GM23248 (cell line): ENCODE results near the gene TBC1D2B. TPM values are rescaled to one million over a fixed set of nuclear protein-coding genes. Genes with fewer than 3 reads are reported as not detected.

ENCODE experiments used
- DNase-seq: peaks from one replicate; pipeline ENCODE4 v3.0.0-alpha.2; 2015
- H2AFZ ChIP-seq: fragments of 200-600 bp; sonication (generic); 2 replicates; pipeline ENCODE4 v1.6.1; 2016; ENCODE audit warnings: antibody characterized with exemption
- H3F3A ChIP-seq: fragments of 200-600 bp; sonication (generic); 2 replicates; pipeline ENCODE4 v1.6.1; 2016; ENCODE audit warnings: mild to moderate bottlenecking, antibody characterized with exemption, mixed run types; ENCODE audit not compliant: insufficient read depth
- H3K27ac ChIP-seq: fragments of 200-600 bp; sonication (generic); 2 replicates; pipeline ENCODE4 v1.5.1; 2016; ENCODE audit warnings: mild to moderate bottlenecking
- H3K27me3 ChIP-seq: fragments of 200-600 bp; sonication (generic); replicated peaks from 2 replicates; pipeline ENCODE4 v1.6.1; 2016; ENCODE audit warnings: mild to moderate bottlenecking; ENCODE audit not compliant: insufficient read depth
- H3K36me3 ChIP-seq: fragments of 200-600 bp; sonication (generic); 2 replicates; pipeline ENCODE4 v1.6.1; 2016; ENCODE audit warnings: low read depth, mild to moderate bottlenecking
- H3K4me1 ChIP-seq: fragments of 200-600 bp; sonication (generic); 2 replicates; pipeline ENCODE4 v1.6.1; 2016; ENCODE audit warnings: mild to moderate bottlenecking; ENCODE audit not compliant: insufficient read depth
- H3K4me2 ChIP-seq: fragments of 200-600 bp; sonication (generic); one replicate; pipeline ENCODE4 v1.6.1; 2016; ENCODE audit warnings: mild to moderate bottlenecking; ENCODE audit not compliant: unreplicated experiment
- H3K4me3 ChIP-seq: fragments of 200-600 bp; sonication (generic); 2 replicates; pipeline ENCODE4 v1.5.1; 2016; ENCODE audit warnings: mild to moderate bottlenecking
- H3K79me2 ChIP-seq: fragments of 200-600 bp; sonication (generic); 2 replicates; pipeline ENCODE4 v1.6.1; 2016; ENCODE audit warnings: mild to moderate bottlenecking; ENCODE audit not compliant: insufficient read depth
- H3K9ac ChIP-seq: fragments of 200-600 bp; sonication (generic); 2 replicates; pipeline ENCODE4 v1.6.1; 2016; ENCODE audit warnings: mild to moderate bottlenecking
- H3K9me2 ChIP-seq: fragments of 200-600 bp; sonication (generic); 2 replicates; pipeline ENCODE4 v1.6.1; 2016; ENCODE audit warnings: mixed run types, mild to moderate bottlenecking, moderate library complexity; ENCODE audit not compliant: insufficient read depth
- H3K9me3 ChIP-seq: fragments of 200-600 bp; sonication (generic); one replicate; pipeline ENCODE4 v1.6.1; 2017; ENCODE audit warnings: low read depth
- H4K20me1 ChIP-seq: fragments of 200-600 bp; sonication (generic); 2 replicates; pipeline ENCODE4 v1.6.0; 2016; ENCODE audit not compliant: insufficient read depth
- EZH2 ChIP-seq: fragments of 200-600 bp; sonication (generic); IDR thresholded peaks from 2 replicates; pipeline ENCODE4 v1.6.1; 2018; ENCODE audit warnings: antibody characterized with exemption, mild to moderate bottlenecking; ENCODE audit not compliant: insufficient read depth, poor library complexity, severe bottlenecking
- EZH2phosphoT487 ChIP-seq: fragments of 200-600 bp; sonication (generic); IDR thresholded peaks from 2 replicates; pipeline ENCODE4 v1.6.1; 2018; ENCODE audit warnings: antibody characterized with exemption, moderate library complexity, mild to moderate bottlenecking, low read depth; ENCODE audit not compliant: insufficient read depth
- WGBS, 2 experiments: methylation state at CpG; one replicate each; pipeline ENCODE4 v1.1.6; 2015 to 2017; ENCODE audit warnings: low lambda C conversion rate in 2 of 2, low coverage in 1 of 2; ENCODE audit errors: missing lambda C conversion rate in 2 of 2; 5-methylcytosine and 5-hydroxymethylcytosine counted together
- in situ Hi-C: fragments of 300-500 bp; cut with MboI; formaldehyde crosslinking; loops from 2 replicates; pipeline ENCODE4 v1.15.0; 2020
- polyA plus RNA-seq: library from polyadenylated mRNA; unstranded; fragments of >200 nt; fragmentation: Nextera tagmentation; extraction: Ambion mirVana; gene quantifications from 2 replicates; pipeline ENCODE4 v1.2.1, GENCODE V29; 2016
- total RNA-seq: library from RNA; depleted of rRNA; stranded (reverse); fragments of >200 nt; shearing (Covaris generic); gene quantifications from 2 replicates; pipeline ENCODE4 v1.2.3, GENCODE V29; 2014

The TBC1D2B gene
- total and polyA plus RNA-seq, 2 experiments from 2014 or later: 11.1 to 40.5 TPM

DNA sequence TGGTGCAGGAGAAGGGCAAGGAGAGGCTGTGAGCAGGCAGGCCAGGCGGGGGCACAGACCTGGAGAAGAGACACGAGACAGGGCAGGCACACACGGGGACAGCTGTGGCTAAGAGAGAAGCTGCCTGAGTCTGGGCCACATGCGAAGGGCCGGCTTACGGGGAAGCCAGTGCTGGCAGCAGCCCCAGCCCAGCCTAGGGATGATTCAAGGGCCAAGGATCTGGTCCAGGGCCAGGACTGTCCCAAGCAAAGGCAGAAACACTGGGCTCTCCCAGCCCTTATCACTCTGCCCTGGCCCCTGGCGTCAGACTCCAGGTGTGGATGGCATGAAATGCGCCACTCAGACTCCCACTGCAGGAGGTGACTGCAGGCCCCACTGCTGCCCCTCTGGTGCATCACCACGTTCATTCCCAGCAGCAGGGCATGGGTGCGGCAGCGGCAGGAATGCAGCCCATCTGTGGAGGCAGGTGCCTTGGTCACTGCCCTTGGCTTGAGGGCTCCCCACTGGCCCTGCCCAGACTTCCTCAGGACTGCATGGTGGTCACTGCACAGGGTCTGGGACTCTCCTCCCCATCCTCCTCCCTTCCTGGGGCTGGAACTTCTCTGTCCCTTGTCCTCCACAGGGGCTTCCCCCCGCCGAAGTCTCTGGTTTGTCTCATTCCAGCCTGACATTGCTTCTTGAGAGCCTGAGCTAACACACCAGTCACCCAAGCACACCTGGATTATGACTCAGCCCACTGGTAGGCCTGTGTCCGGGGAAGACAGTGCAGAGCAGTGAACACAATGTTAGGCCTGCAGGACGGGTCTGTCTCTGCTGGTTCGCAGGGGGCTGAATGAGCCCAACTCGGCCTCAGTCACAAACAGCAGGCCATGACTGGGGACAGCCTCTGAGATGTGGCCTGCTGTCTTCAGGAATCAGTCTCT is 69.3 kb downstream of the TBC1D2B start:
- H3K9ac ChIP-seq: no peak overlapping the region
- H3K9me3 ChIP-seq: no peaks in the 10 kb centered on the region
- no peaks in the 10 kb centered on the region for H3K27me3 ChIP-seq
- 51 to 54% methylated on average over 17 of the region's 17 CpGs for whole genome bisulfite sequencing, 2 experiments
- H3K79me2 ChIP-seq: no peaks in the 10 kb centered on the region
- H4K20me1 ChIP-seq: no peaks in the 10 kb centered on the region
- H3K36me3 ChIP-seq: peaks cover 19% of the 10 kb centered on the region
- H3K27ac ChIP-seq: 0 out of 2 replicates have a peak overlapping the region, but pooled peaks have one; percentile 15
- H3K4me2 ChIP-seq: peak overlapping the region; percentile 36
- TF ChIP-seq EZH2 (no peak), EZH2phosphoT487 (no peak)
- peaks cover 21% of the 10 kb centered on the region for H3K4me1 ChIP-seq
- no peak overlapping the region for H3K4me3 ChIP-seq
- peaks cover 28% of the 10 kb centered on the region for H3F3A ChIP-seq
- in situ Hi-C loops: no loop called here
- H3K9me2 ChIP-seq: no peaks in the 10 kb centered on the region
- DNase-seq: peak; percentile 95
- H2AFZ ChIP-seq: no peak overlapping the region

DNA sequence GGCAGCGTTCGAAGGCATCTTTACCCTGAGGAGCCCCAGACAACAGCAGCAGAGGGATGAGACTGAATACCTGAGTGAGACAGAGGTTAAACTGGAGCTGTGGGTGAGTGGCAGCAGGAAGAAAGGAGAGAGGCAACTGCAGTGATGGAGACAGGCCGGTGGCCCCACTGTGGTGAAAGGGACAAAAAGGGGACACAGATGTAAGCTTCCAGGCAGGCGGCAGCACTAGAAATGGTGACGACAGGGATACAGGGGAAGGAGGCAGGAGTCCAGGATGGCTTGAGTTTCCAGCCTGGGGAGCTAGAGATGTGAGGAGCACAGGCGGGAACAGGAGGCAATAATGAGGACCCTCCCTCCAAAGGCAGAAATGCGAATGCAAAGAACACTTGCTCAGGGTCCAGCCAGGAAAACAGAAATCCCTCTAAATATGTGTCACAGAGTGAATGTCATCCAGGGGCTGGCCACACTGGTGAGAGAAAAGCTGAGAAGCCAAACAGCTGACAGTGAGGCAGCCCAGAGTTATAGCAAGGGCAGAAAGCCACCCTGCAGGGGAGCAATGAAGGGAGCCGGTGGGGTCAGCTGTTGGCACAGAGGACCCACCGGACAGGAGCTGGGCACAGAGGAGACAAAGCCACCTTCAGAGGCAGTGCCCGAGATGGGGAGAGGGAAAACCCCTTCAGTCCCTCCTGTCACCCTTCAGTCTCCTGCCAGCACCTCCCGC is 70.1 kb downstream of the TBC1D2B start:
- Histone ChIP-seq H3K79me2 (no peaks in the 10 kb centered on the region; the same call in 1 of the 2 replicates), H4K20me1 (no peaks in the 10 kb centered on the region), H3K4me2 (peak overlapping the region; percentile 36), H3K9me2 (no peaks in the 10 kb centered on the region), H3K36me3 (peaks cover 18% of the 10 kb centered on the region), H3K9me3 (no peaks in the 10 kb centered on the region), H3K4me1 (peaks cover 21% of the 10 kb centered on the region), H3F3A (peaks cover 28% of the 10 kb centered on the region), H3K27ac (0 out of 2 replicates have a peak overlapping the region, but pooled peaks have one; percentile 15), H2AFZ (no peak overlapping the region), H3K27me3 (no peaks in the 10 kb centered on the region), H3K4me3 (no peak overlapping the region), H3K9ac (no peak overlapping the region)
- TF ChIP-seq EZH2phosphoT487 (no peak), EZH2 (no peak)
- DNase-seq: no peak
- in situ Hi-C loops: no loop called here
- WGBS, 2 experiments: 65 to 71% methylated on average over 10 to 11 of the region's 11 CpGs

DNA sequence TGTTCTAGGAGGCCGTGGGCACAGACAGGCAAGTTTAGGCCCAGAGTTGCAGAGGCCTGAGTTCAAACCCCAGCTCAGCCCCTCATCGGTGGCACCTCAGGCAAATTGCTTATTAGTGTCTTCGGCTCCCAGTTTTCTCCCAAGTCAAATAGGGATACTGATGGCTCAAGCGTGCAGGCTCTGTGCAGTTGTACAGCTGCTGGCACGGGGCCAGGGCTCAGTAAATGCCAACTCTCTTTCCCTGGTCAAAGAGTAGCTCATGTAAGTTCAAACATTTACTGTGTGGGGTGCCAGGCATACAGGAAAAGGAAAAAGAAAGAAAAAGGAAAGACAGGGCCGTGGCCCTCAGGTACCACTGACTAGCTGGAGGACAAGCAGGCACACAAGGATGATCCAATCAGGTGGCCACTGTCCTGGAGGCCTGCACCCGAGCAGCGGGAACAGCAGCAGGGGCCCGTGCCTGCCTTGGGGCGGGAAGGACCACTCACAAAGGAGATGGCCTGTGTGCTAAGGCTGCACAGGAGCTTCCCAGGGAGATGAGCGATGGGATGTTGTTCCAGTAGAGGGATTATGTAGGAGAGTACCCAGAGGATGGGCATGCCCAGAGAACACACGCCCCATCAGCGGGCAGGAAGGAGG is 70.8 kb downstream of the TBC1D2B start:
- no peaks in the 10 kb centered on the region for H4K20me1 ChIP-seq
- peaks cover 14% of the 10 kb centered on the region for H3K36me3 ChIP-seq
- H3K27me3 ChIP-seq: no peaks in the 10 kb centered on the region
- H3K4me3 ChIP-seq: no peak overlapping the region
- H3K4me1 ChIP-seq: peaks cover 21% of the 10 kb centered on the region
- H3K9me3 ChIP-seq: no peaks in the 10 kb centered on the region
- 88 to 89% methylated on average over 13 of the region's 13 CpGs for WGBS, 2 experiments
- H3K27ac ChIP-seq: no peak overlapping the region
- DNase-seq: no peak
- in situ Hi-C loops: no loop called here
- H3F3A ChIP-seq: peaks cover 28% of the 10 kb centered on the region
- TF ChIP-seq EZH2 (no peak), EZH2phosphoT487 (no peak)
- H3K9me2 ChIP-seq: no peaks in the 10 kb centered on the region
- H2AFZ ChIP-seq: no peak overlapping the region
- no peak overlapping the region for H3K4me2 ChIP-seq
- no peak overlapping the region for H3K9ac ChIP-seq
- no peaks in the 10 kb centered on the region; the same call in 1 of the 2 replicates for H3K79me2 ChIP-seq
